MM.1S (cell line): Measurements from ENCODE around the gene GALNT7.
A peak's percentile ranks its signal among the peaks of the same experiment; 100 is the strongest.

ENCODE experiments used
- DNase-seq: peaks from one replicate; pipeline ENCODE4 v3.0.0-alpha.2; 2015
- H2AFZ ChIP-seq: fragments of 300-600 bp; sonication (generic); 2 replicates; pipeline ENCODE4 v1.6.0; 2016; ENCODE audit warnings: antibody characterized with exemption, low read length
- H3F3A ChIP-seq: fragments of 300-600 bp; sonication (generic); 2 replicates; pipeline ENCODE4 v1.6.1; 2016; ENCODE audit warnings: mild to moderate bottlenecking, antibody characterized with exemption, low read length, moderate library complexity, mixed read lengths; ENCODE audit not compliant: insufficient read depth
- H3K27ac ChIP-seq: fragments of 300-600 bp; sonication (generic); 2 replicates; pipeline ENCODE4 v1.5.1; 2016; ENCODE audit warnings: mild to moderate bottlenecking, low read length
- H3K27me3 ChIP-seq: fragments of 300-600 bp; sonication (generic); replicated peaks from 2 replicates; pipeline ENCODE4 v1.6.0; 2016; ENCODE audit warnings: low read length; ENCODE audit not compliant: insufficient read depth
- H3K36me3 ChIP-seq: fragments of 300-600 bp; sonication (generic); replicated peaks from 2 replicates; pipeline ENCODE4 v1.6.1; 2016; ENCODE audit warnings: mild to moderate bottlenecking, low read length, mixed read lengths; ENCODE audit not compliant: insufficient read depth
- H3K4me1 ChIP-seq: fragments of 300-600 bp; sonication (generic); 2 replicates; pipeline ENCODE4 v1.6.1; 2016; ENCODE audit warnings: low read length, mixed read lengths
- H3K4me2 ChIP-seq: fragments of 300-600 bp; sonication (generic); 2 replicates; pipeline ENCODE4 v1.6.0; 2016; ENCODE audit warnings: low read depth, low read length
- H3K4me3 ChIP-seq: fragments of 300-600 bp; sonication (generic); 2 replicates; pipeline ENCODE4 v1.5.1; 2016; ENCODE audit warnings: low read length, mixed read lengths
- H3K79me2 ChIP-seq: fragments of 300-600 bp; sonication (generic); 2 replicates; pipeline ENCODE4 v1.6.1; 2016; ENCODE audit warnings: mixed run types, low read length, mixed read lengths
- H3K9ac ChIP-seq: fragments of 300-600 bp; sonication (generic); 2 replicates; pipeline ENCODE4 v1.6.1; 2016; ENCODE audit warnings: low read length, mixed read lengths
- H3K9me2 ChIP-seq: fragments of 300-600 bp; sonication (generic); replicated peaks from 2 replicates; pipeline ENCODE4 v1.6.1; 2016; ENCODE audit warnings: mild to moderate bottlenecking, low read length, mixed read lengths; ENCODE audit not compliant: insufficient read depth
- H3K9me3 ChIP-seq: fragments of 300-600 bp; sonication (generic); replicated peaks from 2 replicates; pipeline ENCODE4 v1.6.1; 2016; ENCODE audit warnings: mild to moderate bottlenecking, low read length, mixed read lengths; ENCODE audit not compliant: insufficient read depth
- H4K20me1 ChIP-seq: fragments of 300-600 bp; sonication (generic); 2 replicates; pipeline ENCODE4 v1.6.1; 2016; ENCODE audit warnings: mild to moderate bottlenecking, low read length, moderate library complexity, mixed read lengths; ENCODE audit not compliant: insufficient read depth
- EZH2 ChIP-seq: fragments of 300-600 bp; sonication (generic); optimal IDR thresholded peaks from 2 replicates; pipeline ENCODE3; 2017; ENCODE audit warnings: low read depth, mild to moderate bottlenecking, antibody characterized with exemption, low read length, mixed read lengths
- EZH2phosphoT487 ChIP-seq: fragments of 300-600 bp; sonication (generic); IDR thresholded peaks from 2 replicates; pipeline ENCODE4 v1.6.1; 2018; ENCODE audit warnings: antibody characterized with exemption, low read length
- TF ChIP-seq, protein P1 (sequence below): fragments of 300-600 bp; sonication (generic); IDR thresholded peaks from 2 replicates; pipeline ENCODE4 v1.5.1; 2016; ENCODE audit warnings: antibody characterized with exemption, low read length, mixed read lengths

Gene GALNT7

DNA sequence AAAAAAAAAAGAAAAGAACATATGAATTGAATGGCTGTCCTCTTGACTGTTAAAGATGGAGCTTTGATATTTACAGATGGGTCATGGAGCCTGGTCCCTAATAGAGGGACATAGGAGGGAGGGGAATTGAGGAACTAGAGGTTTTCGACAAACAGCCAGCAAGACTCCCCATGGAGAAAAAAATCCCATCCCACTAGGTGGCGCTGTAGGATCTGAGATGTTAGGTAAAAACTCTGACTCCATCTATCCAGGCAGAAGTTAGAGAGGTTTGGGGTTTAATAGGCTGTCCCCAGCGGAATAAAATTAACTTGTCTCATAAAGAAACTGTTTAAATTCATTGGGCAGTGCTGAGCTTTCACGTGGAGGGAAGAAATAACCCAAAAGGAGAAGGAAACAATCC is 119.7 kb downstream of the GALNT7 start:
- H3K36me3 ChIP-seq, result no peaks in the 10 kb centered on the region
- peak overlapping the region; percentile 60 for H3K4me3 ChIP-seq
- H3K4me2 ChIP-seq, result peak overlapping the region; percentile 62
- peak overlapping the region; percentile 40; the same call in 1 of the 2 replicates for H3K27ac ChIP-seq
- DNase-seq, result peak; percentile 89
- H3F3A ChIP-seq, result peaks cover 14% of the 10 kb centered on the region; the same call in 1 of the 2 replicates
- TF ChIP-seq, protein P1, sequence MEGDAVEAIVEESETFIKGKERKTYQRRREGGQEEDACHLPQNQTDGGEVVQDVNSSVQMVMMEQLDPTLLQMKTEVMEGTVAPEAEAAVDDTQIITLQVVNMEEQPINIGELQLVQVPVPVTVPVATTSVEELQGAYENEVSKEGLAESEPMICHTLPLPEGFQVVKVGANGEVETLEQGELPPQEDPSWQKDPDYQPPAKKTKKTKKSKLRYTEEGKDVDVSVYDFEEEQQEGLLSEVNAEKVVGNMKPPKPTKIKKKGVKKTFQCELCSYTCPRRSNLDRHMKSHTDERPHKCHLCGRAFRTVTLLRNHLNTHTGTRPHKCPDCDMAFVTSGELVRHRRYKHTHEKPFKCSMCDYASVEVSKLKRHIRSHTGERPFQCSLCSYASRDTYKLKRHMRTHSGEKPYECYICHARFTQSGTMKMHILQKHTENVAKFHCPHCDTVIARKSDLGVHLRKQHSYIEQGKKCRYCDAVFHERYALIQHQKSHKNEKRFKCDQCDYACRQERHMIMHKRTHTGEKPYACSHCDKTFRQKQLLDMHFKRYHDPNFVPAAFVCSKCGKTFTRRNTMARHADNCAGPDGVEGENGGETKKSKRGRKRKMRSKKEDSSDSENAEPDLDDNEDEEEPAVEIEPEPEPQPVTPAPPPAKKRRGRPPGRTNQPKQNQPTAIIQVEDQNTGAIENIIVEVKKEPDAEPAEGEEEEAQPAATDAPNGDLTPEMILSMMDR, result peak; percentile 73
- no peak for TF ChIP-seq EZH2
- no peaks in the 10 kb centered on the region for H4K20me1 ChIP-seq
- H3K79me2 ChIP-seq, result peaks cover 6% of the 10 kb centered on the region; the same call in 1 of the 2 replicates
- H2AFZ ChIP-seq, result peak overlapping the region; percentile 61; the same call in 1 of the 2 replicates
- H3K9ac ChIP-seq, result peak overlapping the region; percentile 36; the same call in 1 of the 2 replicates
- no peaks in the 10 kb centered on the region for H3K9me2 ChIP-seq
- H3K27me3 ChIP-seq, result no peaks in the 10 kb centered on the region
- H3K9me3 ChIP-seq, result no peaks in the 10 kb centered on the region
- H3K4me1 ChIP-seq, result peaks cover 4% of the 10 kb centered on the region; the same call in 1 of the 2 replicates

DNA sequence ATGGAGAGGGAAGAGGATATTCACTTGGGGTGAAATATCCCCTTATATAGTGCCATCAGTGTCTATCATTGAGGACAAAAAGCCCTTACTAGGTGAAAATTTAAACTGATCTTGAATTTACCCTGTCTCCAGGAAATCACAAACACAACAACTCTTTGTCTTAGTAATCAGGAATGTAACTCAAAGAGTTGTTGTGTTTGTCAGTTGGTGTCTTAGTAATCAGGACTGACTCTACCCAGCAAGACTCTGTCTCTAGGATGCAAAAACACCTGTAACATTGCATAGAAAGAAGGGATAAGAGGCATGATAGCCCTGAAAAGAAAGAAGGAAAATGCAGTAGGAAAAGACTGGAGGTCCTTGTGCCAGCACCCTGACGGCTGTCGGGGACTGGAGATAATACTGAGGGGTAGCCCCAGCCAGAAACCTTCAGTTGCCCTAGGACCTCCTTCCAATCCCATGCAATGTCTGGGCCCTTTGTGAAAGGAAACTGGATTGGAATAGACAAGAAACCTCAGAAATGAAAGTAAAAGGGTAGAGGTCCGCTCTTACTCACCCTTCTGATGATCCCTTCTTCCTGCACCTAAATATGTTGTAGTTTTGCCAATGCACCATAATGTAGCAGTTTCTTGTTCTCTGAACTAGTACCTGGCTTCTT is 120.2 kb downstream of the GALNT7 start:
- peak overlapping the region; percentile 62 for H3K4me2 ChIP-seq
- peak overlapping the region; percentile 61 for H2AFZ ChIP-seq
- TF ChIP-seq, protein P1, result no peak; the same call in 1 of the 2 replicates
- TF ChIP-seq EZH2 (no peak), EZH2phosphoT487 (no peak)
- peaks cover 4% of the 10 kb centered on the region; the same call in 1 of the 2 replicates for H3K4me1 ChIP-seq
- no peaks in the 10 kb centered on the region for H3K9me3 ChIP-seq
- no peaks in the 10 kb centered on the region for H4K20me1 ChIP-seq
- H3K36me3 ChIP-seq, result no peaks in the 10 kb centered on the region
- peaks cover 6% of the 10 kb centered on the region; the same call in 1 of the 2 replicates for H3K79me2 ChIP-seq
- peak; percentile 34 for DNase-seq
- peaks cover 14% of the 10 kb centered on the region; the same call in 1 of the 2 replicates for H3F3A ChIP-seq
- H3K4me3 ChIP-seq, result peak overlapping the region; percentile 60
- no peaks in the 10 kb centered on the region for H3K9me2 ChIP-seq
- H3K27ac ChIP-seq, result peak overlapping the region; percentile 40; the same call in 1 of the 2 replicates
- peak overlapping the region; percentile 36; the same call in 1 of the 2 replicates for H3K9ac ChIP-seq
- H3K27me3 ChIP-seq, result no peaks in the 10 kb centered on the region

DNA sequence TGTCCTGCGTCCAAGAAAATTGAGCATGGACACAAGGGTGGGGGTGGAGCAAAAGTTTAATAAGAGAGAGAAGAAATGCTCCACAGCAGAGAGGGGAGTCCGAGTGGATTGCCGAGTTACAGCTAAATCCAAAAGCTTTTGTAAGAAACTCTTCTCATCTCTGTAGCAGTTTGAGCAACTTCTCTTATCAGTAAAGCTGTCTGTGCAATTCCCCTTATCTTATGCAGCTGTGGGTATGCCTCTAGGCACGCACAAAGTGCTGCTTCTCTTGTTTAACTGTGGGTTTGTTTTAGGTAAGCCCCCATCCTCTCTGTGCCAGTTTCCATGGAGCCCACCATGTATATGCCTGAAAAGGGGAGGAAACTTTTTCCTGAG is 120.7 kb downstream of the GALNT7 start:
- peaks cover 4% of the 10 kb centered on the region; the same call in 1 of the 2 replicates for H3K4me1 ChIP-seq
- H3K27ac ChIP-seq, result peak overlapping the region; percentile 40; the same call in 1 of the 2 replicates
- peak overlapping the region; percentile 60 for H3K4me3 ChIP-seq
- H3K9me3 ChIP-seq, result no peaks in the 10 kb centered on the region
- peaks cover 14% of the 10 kb centered on the region; the same call in 1 of the 2 replicates for H3F3A ChIP-seq
- H3K27me3 ChIP-seq, result no peaks in the 10 kb centered on the region
- peak overlapping the region; percentile 62 for H3K4me2 ChIP-seq
- peaks cover 6% of the 10 kb centered on the region; the same call in 1 of the 2 replicates for H3K79me2 ChIP-seq
- no peaks in the 10 kb centered on the region for H3K36me3 ChIP-seq
- peak overlapping the region; percentile 61 for H2AFZ ChIP-seq
- peak overlapping the region; percentile 36; the same call in 1 of the 2 replicates for H3K9ac ChIP-seq
- H4K20me1 ChIP-seq, result no peaks in the 10 kb centered on the region
- TF ChIP-seq EZH2phosphoT487 (no peak), EZH2 (no peak)
- TF ChIP-seq, protein P1, result no peak
- peak; percentile 20 for DNase-seq
- H3K9me2 ChIP-seq, result no peaks in the 10 kb centered on the region
